DOHH2 (cell line): Measurements from ENCODE around the gene CACNG5.

Experiments used
- CTCF ChIP-seq: fragments of 200-600 bp; sonication (generic); IDR thresholded peaks from one replicate; pipeline ENCODE4 v1.5.1; 2014; ENCODE audit warnings: antibody characterized with exemption, mild to moderate bottlenecking, low read depth, low read length; ENCODE audit not compliant: poor library complexity, severe bottlenecking
- EZH2phosphoT487 ChIP-seq: fragments of 200-600 bp; sonication (generic); IDR thresholded peaks from 2 replicates; pipeline ENCODE4 v1.6.1; 2017; ENCODE audit warnings: borderline replicate concordance, mild to moderate bottlenecking, antibody characterized with exemption, low read length, moderate library complexity, mixed read lengths

DNA sequence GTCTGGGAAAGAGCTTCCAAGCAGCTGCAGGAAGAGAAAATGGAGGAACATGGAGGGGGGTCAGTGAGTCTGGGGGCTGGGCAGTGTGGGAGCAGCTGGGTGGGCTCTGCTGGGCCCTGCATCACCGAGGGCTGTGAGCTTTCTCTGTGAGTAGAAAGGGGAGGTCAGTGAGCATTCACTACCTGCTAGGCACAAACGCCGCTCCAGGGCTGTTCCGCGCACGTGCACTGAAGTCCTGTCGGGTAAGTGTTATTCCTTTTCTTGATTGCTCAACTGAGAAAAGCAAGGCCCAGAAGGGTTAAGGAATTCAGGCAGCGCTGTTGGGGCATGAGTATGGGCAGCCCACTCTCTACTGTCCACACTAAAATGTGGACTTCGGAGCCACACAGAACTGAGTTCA is 4.7 kb downstream of the CACNG5 start:
- TF ChIP-seq CTCF (no peak), EZH2phosphoT487 (no peak)
